Pons (tissue), 1 donor: ENCODE results near the gene TFDP2.
A peak's percentile ranks its signal among the peaks of the same experiment; 100 is the strongest.
"Not testable (repeated sequence)": the region's sequence is repeated elsewhere in the genome, so short reads cannot be mapped to it uniquely, and the experiment has no call there.

Experiments used
- DNase-seq: peaks from one replicate; pipeline ENCODE4 v3.0.0-alpha.2; 2016; ENCODE audit warnings: low spot score

TFDP2 gene

DNA sequence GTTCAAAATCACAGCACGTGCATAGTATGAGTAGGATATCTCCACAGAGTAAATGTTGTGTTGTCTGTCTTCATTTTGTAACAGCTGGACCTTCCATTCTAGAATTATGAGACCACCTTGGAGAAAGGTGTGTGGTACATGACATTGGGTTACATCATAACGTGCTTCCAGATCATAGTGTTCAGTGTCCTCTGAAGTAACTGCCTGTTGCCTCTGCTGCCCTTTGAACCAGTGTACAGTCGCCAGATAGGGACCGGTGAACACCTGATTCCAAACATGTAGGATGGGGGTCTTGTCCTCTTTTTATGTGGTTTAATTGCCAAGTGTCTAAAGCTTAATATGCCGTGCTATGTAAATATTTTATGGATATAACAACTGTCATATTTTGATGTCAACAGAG is 223.7 kb downstream of the TFDP2 start:
- not testable (repeated sequence) for DNase-seq

GRCh38 chr3:141921316-141921715 is 228.0 kb downstream of the TFDP2 start:
- no peak for DNase-seq

DNA sequence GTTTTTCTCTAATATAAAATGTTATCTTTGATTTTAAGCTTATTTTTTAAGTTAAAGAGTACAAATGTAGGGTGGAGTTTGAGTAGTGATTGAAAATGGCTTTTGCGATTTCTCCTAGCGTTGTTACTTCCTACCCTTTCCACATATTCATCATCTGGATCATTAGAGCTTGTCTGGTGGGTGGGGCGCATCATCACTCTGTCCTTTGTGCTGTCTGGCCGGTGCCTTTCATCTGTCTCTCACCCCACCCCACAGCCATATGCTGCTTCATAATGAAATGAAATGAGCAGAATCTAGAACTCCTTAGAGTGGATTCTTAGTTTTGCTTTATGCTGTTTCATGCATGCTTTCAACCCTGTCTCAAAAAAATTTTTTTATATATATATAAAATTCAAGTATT is 228.6 kb downstream of the TFDP2 start:
- DNase-seq = no peak

DNA sequence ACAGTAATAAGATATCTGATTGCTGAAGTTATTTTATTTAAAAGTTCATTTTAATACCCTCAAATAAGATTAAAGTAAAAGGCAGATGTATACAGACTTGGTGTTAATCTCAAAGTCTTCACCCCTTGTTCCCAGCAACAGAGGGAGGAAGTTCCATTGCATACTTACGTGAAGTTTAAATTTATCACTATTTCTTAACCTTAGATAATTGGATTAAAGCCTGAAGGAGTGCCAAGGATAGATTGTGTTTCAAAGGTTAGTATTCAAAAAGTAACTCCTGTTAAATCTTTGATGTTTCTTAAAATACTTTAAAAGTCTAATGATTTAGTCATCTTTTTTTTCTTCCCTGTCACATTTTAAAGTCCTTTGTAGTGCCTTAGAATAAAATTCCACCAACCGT is 233.6 kb downstream of the TFDP2 start:
- DNase-seq = no peak

DNA sequence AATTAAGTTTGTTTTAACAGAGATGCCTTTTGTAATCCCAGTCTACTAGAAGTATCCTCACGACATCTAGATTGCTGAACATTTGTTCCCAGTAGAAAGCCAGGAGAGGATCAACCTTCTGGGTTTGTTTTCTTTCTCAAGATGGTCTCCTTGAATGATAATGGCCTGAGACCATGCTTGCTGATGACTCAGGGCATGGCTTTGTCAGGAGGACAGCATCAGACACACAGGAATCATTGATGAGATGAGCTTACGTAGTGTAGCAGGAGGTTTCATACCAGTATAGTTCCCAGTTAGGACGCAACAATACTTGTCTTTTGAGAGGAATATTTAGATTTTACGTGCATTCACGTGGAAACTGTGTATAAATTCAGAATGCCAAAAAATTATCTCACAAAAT is 234.3 kb downstream of the TFDP2 start:
- no peak for DNase-seq

DNA sequence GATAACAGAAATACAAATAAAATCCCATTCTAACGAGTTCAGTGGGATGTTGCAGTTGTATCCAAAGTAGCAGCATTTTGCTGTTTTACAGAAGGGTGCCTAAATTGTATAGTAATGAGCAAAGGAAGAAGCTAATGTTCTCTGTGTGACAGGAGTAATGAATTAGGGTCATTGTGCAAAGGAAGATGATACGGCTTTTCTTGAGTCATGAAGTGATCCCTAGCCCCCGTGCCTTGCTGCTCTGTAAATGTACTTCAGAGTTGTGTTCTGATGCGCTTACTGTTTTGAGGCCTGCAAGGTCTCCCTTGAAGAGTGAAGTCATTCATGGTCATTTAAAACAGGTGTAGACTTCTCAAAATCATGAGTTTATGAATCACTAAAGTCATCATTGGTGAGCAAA is 235.0 kb downstream of the TFDP2 start:
- DNase-seq = no peak

DNA sequence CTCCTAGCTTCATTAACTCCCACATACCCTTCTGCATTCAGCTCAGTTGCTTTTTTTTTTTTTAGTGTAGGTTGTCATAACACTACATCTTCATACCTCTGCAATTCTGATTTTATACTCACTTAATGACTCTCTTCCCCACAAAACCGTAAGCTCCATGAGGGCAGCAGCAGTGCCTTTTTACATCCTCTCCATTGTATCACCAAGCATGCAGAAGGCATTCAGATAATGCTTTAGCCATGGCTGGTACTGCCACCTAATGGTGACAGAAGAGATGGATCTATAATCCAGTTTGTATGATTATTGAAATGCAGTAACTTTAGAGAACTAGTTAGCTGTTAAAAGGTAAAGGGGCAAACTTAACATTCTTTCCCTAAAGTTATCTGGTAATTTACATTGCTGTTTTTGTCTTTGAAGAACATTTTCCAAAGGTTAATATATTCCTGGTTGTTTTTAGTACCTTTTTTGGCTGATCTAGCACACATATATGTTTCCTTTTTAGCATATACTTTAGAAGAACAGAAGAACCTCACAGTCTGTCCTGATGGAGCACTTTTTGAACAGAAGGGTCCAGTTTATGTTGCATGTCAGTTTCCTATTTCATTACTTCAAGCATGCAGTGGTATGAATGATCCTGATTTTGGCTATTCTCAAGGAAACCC is 236.1 kb downstream of the TFDP2 start:
- DNase-seq = peak; percentile 31

- DNase-seq = not testable (repeated sequence)
These were observed 239.4 kb downstream of the TFDP2 start for GRCh38 chr3:141909986-141910385.

DNA sequence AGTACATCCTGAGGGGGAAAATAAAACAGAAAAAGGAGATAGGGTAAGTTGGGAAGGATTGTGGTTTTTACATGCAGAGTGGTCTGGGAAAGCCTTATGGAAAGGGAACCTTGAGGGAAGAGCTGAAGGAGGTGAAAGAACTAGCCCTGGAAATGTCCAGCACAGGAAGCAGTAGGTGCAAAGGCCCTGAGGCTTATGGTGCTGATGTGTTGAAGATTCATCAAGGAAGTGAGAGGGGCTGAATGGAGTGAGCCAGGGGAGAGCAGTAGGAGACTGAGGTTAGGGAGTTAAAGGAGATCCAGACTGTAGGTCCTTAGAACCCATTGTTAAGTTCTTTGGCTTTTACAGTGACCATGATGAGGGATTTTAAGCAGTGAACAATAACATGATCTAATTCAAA is 239.9 kb downstream of the TFDP2 start:
- no peak for DNase-seq

- DNase-seq = no peak
These were observed 244.2 kb downstream of the TFDP2 start for GRCh38 chr3:141905129-141905528.

DNA sequence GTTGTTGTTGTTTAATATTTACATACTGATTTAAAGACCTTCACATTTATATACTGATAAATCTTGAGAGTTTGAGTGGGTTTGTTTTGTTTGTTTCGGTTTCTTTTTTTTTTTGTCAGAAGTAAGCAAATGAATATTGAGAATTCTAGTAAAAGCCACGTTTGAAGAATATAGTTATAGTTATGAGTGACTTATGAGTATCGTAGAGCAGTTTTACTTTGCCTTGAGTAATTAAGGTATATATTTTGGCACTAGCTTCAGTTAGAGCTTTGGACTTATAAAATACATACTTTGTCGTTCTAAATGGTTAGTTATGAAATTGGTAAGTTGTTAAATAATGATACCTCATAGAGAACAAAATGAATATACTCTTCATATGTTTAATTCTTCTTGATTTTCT is 245.1 kb downstream of the TFDP2 start:
- DNase-seq = no peak

- no peak for DNase-seq
These were observed 247.4 kb downstream of the TFDP2 start for GRCh38 chr3:141901914-141902313.

DNA sequence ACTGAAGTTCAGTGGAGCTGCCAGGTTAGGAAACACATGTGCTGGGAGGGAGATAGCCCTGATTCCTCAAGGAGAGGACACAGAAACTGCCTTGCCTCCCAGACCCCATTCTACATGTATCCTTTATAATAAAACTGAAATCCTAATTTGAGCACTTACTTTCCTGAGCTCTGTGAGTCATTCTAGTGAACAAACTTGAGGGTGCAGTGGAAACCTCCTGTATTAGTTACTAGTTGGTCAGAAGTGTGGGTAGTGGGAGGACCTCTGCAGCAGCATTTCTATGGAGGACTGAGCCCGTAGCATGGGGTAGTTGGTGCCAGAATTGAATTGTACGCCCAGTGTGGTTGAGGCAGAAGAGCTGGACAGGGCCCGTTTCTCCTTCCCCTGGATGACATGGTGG is 249.0 kb downstream of the TFDP2 start:
- no peak for DNase-seq

- DNase-seq = no peak
These were observed 250.4 kb downstream of the TFDP2 start for GRCh38 chr3:141898908-141899307.

GRCh38 chr3:141895731-141896130 is 253.6 kb downstream of the TFDP2 start:
- no peak for DNase-seq

- DNase-seq = no peak
These were observed 254.7 kb downstream of the TFDP2 start for GRCh38 chr3:141894524-141895176.
